Liver (tissue), 9 donors: ENCODE results near the gene TRIM65. TPM values are rescaled to one million over a fixed set of nuclear protein-coding genes. Genes with fewer than 3 reads are reported as not detected.
"Not testable (repeated sequence)": the region's sequence is repeated elsewhere in the genome, so short reads cannot be mapped to it uniquely, and the experiment has no call there.

ENCODE experiments used
- DNase-seq: peaks from one replicate; pipeline ENCODE4 v3.0.0-alpha.2; 2017; ENCODE audit warnings: low spot score
- H3K27ac ChIP-seq, 2 donors: one replicate each; pipeline ENCODE4 v1.7.0; 2013; ENCODE audit warnings: inconsistent platforms in 2 of 2, low read length in 2 of 2, control low read depth in 1 of 2, low read depth in 1 of 2, mild to moderate bottlenecking in 1 of 2
- H3K27me3 ChIP-seq, 4 donors: one replicate each; pipeline versions ENCODE4 v1.6.1 to v1.7.0; 2013; ENCODE audit warnings: low read length in 3 of 4, inconsistent platforms in 1 of 4, mild to moderate bottlenecking in 1 of 4, moderate library complexity in 1 of 4; ENCODE audit not compliant: control insufficient read depth in 4 of 4, insufficient read depth in 4 of 4
- H3K36me3 ChIP-seq, 4 donors: one replicate each; pipeline versions ENCODE4 v1.6.1 to v1.7.0; 2013; ENCODE audit warnings: low read length in 3 of 4, mild to moderate bottlenecking in 3 of 4, low read depth in 1 of 4, moderate library complexity in 1 of 4; ENCODE audit not compliant: control insufficient read depth in 4 of 4, insufficient read depth in 3 of 4
- H3K4me1 ChIP-seq, 4 donors: one replicate each; pipeline versions ENCODE4 v1.6.1 to v1.7.0; 2013; ENCODE audit warnings: low read length in 3 of 4, mild to moderate bottlenecking in 3 of 4, moderate library complexity in 1 of 4; ENCODE audit not compliant: control insufficient read depth in 4 of 4, insufficient read depth in 4 of 4
- H3K4me3 ChIP-seq, 3 donors: one replicate each; pipeline versions ENCODE4 v1.6.1 to v1.7.0; 2013; ENCODE audit warnings: low read length in 3 of 3, control low read depth in 1 of 3, low read depth in 1 of 3, mild to moderate bottlenecking in 1 of 3
- H3K9ac ChIP-seq, 2 donors: one replicate each; pipeline ENCODE4 v1.7.0; 2013; ENCODE audit warnings: low read length in 2 of 2, mild to moderate bottlenecking in 2 of 2, moderate library complexity in 2 of 2, control low read depth in 1 of 2, low read depth in 1 of 2
- H3K9me3 ChIP-seq, 4 donors: one replicate each; pipeline versions ENCODE4 v1.6.1 to v1.7.0; 2013; ENCODE audit warnings: low read length in 3 of 4; ENCODE audit not compliant: control insufficient read depth in 4 of 4
- CTCF ChIP-seq: fragments of 150-350 bp; IDR thresholded peaks from 2 replicates; pipeline ENCODE4 v1.5.1; 2017; ENCODE audit warnings: improper control_type of control experiment, low read depth, low read length; ENCODE audit not compliant: missing input control
- FOXA1 ChIP-seq: IDR thresholded peaks from 2 replicates; pipeline ENCODE4 v1.6.1; 2016; ENCODE audit warnings: antibody characterized with exemption
- HNF4A ChIP-seq, 2 donors: conservative IDR thresholded peaks; 2 replicates each; pipeline ENCODE4 v1.6.1; 2016; ENCODE audit warnings: antibody characterized with exemption in 2 of 2, mild to moderate bottlenecking in 2 of 2
- JUND ChIP-seq, 2 donors: IDR thresholded peaks; 2 replicates each; pipeline ENCODE4 v1.6.1; 2016; ENCODE audit warnings: antibody characterized with exemption in 2 of 2
- RXRA ChIP-seq, 2 donors: IDR thresholded peaks; 2 replicates each; pipeline ENCODE4 v1.6.1; 2017 to 2018; ENCODE audit warnings: antibody characterized with exemption in 2 of 2, mild to moderate bottlenecking in 1 of 2
- SP1 ChIP-seq: IDR thresholded peaks from 2 replicates; pipeline ENCODE4 v1.6.1; 2018; ENCODE audit warnings: antibody characterized with exemption, mild to moderate bottlenecking
- TAF1 ChIP-seq: conservative IDR thresholded peaks from 2 replicates; pipeline ENCODE4 v1.6.1; 2016; ENCODE audit warnings: antibody characterized with exemption, mild to moderate bottlenecking
- WGBS: extraction: QIAGEN DNeasy Blood & Tissue Kit; methylation state at CpG from one replicate; pipeline ENCODE4 v1.1.7; 2013; 5-methylcytosine and 5-hydroxymethylcytosine counted together
- polyA plus RNA-seq, 2 donors: library from polyadenylated mRNA; stranded (reverse) in 1 of 2; unstranded in 1 of 2; fragments of 200-250 nt in 1 of 2; fragments of >200 nt in 1 of 2; fragmentation: Nextera tagmentation in 1 of 2; extraction: Ambion mirVana in 1 of 2; gene quantifications; one replicate each; pipeline versions ENCODE4 v1.2.1 to v1.2.3, GENCODE V29; 2013 to 2015
- total RNA-seq, 2 donors: library from RNA; depleted of rRNA; stranded (reverse); fragments of >200 nt; gene quantifications; one replicate each; pipeline ENCODE4 v1.2.3, GENCODE V29; 2014
- TF ChIP-seq, protein P1 (sequence below): IDR thresholded peaks from 2 replicates; pipeline ENCODE4 v1.6.1; 2016; ENCODE audit warnings: antibody characterized with exemption
- donor health status: healthy.
- donor health status: healthy.
- donor health status: healthy.
- donor health status: healthy.
- donor health status: healthy.

Gene TRIM65
- total and polyA plus RNA-seq, 4 donors = 1.5 to 8.6 (median 6.5) TPM

DNA sequence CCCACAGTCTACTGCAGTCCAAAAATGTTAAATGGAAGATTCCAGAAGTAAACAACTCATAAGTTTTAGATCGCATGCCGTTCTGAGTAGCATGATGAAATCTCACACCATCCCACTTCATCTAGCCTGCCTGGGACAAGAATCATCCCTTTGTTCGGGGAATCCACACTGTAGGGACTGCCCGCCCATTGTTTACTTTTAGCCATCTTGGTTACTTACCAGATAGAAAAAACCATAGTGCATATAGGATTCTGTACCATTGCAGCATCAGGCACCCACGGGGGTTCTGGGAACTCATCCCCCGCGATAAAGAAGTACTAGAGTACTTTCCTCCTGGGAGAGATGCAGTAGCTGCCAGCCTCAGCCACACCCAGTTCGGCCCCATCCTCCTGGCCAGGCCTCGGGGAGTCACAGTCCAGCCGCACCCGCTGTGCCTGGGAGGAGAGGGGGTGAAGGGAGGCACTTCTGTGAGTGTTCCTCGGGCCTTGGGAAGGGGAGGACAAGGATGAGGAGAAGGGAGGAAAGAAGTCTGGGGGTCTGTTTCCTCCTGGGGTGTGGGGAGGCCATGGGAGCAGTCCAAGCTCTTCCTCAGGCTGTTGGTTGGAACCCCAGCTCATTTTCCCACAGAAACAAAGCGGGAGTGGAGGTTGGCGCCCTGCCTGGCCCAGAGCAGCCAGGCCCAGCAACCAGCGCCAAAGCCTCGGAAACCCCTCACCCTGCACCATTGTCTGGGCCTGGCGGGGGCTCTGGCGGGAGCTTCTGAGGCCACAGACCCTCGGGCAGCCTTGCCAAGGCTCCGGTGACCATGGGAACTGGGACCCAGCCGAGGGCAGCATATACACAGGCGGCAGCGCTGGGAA, 27.2 kb downstream of the TRIM65 start (continued):
- TF ChIP-seq CTCF = no peak
- no peak for TF ChIP-seq HNF4A (conservative IDR thresholded peaks at IDR 0.05)
- TF ChIP-seq, protein P1, sequence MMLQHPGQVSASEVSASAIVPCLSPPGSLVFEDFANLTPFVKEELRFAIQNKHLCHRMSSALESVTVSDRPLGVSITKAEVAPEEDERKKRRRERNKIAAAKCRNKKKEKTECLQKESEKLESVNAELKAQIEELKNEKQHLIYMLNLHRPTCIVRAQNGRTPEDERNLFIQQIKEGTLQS = no peak

- not testable (repeated sequence) for H3K9me3 ChIP-seq, H3K36me3 ChIP-seq, H3K4me3 ChIP-seq, H3K4me1 ChIP-seq, H3K27ac ChIP-seq, DNase-seq, H3K27me3 ChIP-seq, H3K9ac ChIP-seq
- WGBS = 90% methylated on average over 12 of the region's 12 CpGs
Measured at GRCh38 chr17:75868730-75869281, 27.9 kb downstream of the TRIM65 start.

DNA sequence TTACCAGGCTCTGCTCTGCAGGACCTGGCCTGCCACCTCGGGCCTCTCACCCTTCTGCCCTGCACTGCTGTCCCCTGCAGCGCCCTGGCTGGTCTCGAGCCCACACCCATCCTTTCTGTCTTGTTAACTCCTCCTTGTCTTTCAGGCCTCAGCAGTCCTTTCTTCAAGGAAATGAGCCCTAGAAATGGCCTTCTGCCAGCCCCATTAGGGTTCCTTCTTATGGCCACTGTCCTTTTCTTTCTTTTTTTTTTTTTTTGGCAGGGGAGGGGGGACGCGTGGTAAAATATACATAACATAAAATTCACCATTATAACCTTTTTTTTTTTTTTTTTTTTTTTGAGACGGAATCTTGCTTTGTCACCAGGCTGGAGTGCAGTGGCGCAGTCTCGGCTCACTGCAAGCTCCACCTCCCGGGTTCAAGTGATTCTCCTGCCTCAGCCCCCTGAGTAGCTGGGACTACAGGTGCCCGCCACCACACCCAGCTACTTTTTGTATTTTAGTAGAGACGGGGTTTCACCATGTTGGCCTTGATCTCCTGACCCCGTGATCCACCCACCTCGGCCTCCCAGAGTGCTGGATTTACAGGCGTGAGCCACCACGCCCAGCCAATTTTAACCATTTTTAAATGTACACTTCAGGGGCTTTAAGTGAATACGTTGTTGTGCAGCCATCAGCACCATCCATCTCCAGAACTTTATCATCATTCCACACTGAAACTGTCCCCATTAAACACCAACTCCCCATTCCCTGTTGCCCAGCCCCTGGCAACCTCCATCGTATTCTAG, 31.2 kb downstream of the TRIM65 start:
- not testable (repeated sequence) for H3K9me3 ChIP-seq, H3K27ac ChIP-seq, H3K27me3 ChIP-seq, H3K9ac ChIP-seq, DNase-seq, H3K36me3 ChIP-seq, H3K4me3 ChIP-seq, H3K4me1 ChIP-seq
- 81% methylated on average over 17 of the region's 17 CpGs for WGBS

DNA sequence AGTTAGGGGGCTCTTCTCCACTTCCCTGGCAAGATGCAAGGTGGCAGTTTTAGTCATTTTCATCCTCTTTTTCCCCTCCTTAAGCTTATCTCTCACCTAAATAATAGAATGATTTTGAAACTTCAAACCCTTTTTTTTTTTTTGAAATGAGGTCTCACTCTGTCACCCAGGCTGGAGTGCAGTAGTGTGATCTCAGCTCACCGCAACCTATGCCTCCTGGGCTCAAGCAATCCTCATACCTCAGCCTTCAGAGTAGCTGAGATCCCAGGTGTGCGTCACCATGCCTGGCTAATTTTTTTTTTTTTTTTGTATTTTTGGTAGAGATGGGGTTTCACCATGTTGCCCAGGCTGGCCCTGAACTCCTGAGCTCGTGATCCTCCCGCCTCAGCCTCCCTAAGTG, 31.9 kb downstream of the TRIM65 start:
- not testable (repeated sequence) for H3K4me1 ChIP-seq, H3K27me3 ChIP-seq, H3K9ac ChIP-seq, H3K4me3 ChIP-seq, H3K36me3 ChIP-seq, H3K9me3 ChIP-seq, H3K27ac ChIP-seq, DNase-seq
- WGBS = 84% methylated on average over 4 of the region's 4 CpGs

DNA sequence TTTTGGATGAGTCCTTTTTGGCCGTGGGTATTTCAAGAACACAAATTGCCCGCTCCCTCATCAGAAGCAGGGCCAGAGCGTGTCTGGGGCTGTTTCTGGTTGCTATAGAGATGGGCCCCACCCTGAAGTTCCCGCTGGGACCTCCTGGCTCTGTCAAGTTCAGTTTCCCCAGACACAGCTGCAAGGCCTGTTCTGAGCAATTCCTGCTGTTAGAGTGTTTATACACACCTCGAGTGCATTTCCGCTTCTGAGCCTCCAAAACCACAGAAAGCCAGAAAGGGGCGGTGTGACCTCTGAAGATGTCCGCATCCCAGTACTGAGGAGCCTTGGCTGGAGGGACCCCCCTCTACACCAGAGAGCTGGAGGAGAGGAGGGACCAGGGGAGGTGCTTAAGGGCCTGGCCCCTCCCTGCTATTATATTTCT, 32.3 kb downstream of the TRIM65 start:
- DNase-seq = no peak

More for the DNA sequence above, 32.3 kb downstream of the TRIM65 start:
- 63% methylated on average over 8 of the region's 8 CpGs for WGBS
- no peaks in the 10 kb centered on the region for H3K9me3 ChIP-seq
- H3K4me3 ChIP-seq = no peak overlapping the region
- no peak overlapping the region for H3K9ac ChIP-seq
- no peaks in the 10 kb centered on the region for H3K27me3 ChIP-seq
- TF ChIP-seq TAF1 (no peak), HNF4A (conservative IDR thresholded peaks at IDR 0.05) (no peak), RXRA (IDR thresholded peaks at IDR 0.05) (no peak), FOXA1 (no peak), JUND (IDR thresholded peaks at IDR 0.05) (no peak), SP1 (peak; percentile 8)
- no peaks in the 10 kb centered on the region for H3K36me3 ChIP-seq
- H3K4me1 ChIP-seq = no peaks in the 10 kb centered on the region
- peak overlapping the region in 1 of 2 donors; percentile 31 for H3K27ac ChIP-seq
